Epithelial cell of esophagus (primary cell): ENCODE results near the gene KRTAP23-1.

Experiments
- DNase-seq: peaks from one replicate; pipeline ENCODE4 v3.0.0; 2010; ENCODE audit warnings: low read depth
- H3K4me3 ChIP-seq: 2 replicates; pipeline ENCODE4 v1.5.1; 2011; ENCODE audit warnings: mild to moderate bottlenecking, low read length, control low read depth
- CTCF ChIP-seq: IDR thresholded peaks from 2 replicates; pipeline ENCODE4 v1.5.1; 2011; ENCODE audit warnings: low read depth, mild to moderate bottlenecking, low read length, control low read depth, inconsistent platforms; ENCODE audit not compliant: insufficient read depth; ENCODE audit errors: missing control alignments

KRTAP23-1 gene

GRCh38 chr21:30320215-30320614 lies 28.2 kb downstream of the KRTAP23-1 start, which contains the start of gene KRTAP26-1:
TSS of gene KRTAP26-1 (minus strand) at chr21:30320315. CDS start at chr21:30320035, 280 bp downstream.
- no peak for DNase-seq
- TF ChIP-seq CTCF, result no peak
- H3K4me3 ChIP-seq, result no peak within 1 kb of the TSS

- no peak overlapping the region for H3K4me3 ChIP-seq
- no peak for TF ChIP-seq CTCF
- no peak for DNase-seq
Observed at GRCh38 chr21:30315701-30316100, 32.7 kb downstream of the KRTAP23-1 start.

- DNase-seq, result no peak
- TF ChIP-seq CTCF, result no peak
- no peak overlapping the region for H3K4me3 ChIP-seq
Observed at GRCh38 chr21:30306884-30307283, 41.5 kb downstream of the KRTAP23-1 start.

GRCh38 chr21:30305136-30305535 lies 43.3 kb downstream of the KRTAP23-1 start:
- H3K4me3 ChIP-seq, result no peak overlapping the region
- no peak for DNase-seq
- TF ChIP-seq CTCF, result no peak
